ENCODE measurements around the gene SOS1.
"Not testable (repeated sequence)": the region's sequence is repeated elsewhere in the genome, so short reads cannot be mapped to it uniquely, and the experiment has no call there.

SOS1 gene

DNA sequence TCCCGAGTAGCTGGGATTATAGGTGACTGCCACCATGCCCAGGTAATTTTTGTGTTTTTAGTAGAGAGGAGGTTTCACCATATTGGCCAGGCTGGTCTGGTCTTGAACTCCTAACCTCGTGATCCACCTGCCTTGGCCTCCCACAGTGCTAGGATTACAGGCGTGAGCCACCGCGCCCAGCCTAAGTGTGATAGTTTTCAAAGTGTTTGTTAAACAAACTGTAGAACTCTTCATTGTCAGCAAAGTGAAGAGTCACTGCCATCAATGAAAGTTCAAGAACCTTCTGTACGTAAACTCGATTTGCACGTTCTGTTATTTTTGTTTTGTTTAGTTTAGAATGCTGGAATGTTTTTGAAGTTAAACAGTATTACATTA lies 18.0 kb upstream of the SOS1 start:
- no peak for DNase-seq (ENCODE audit: low read depth)

DNA sequence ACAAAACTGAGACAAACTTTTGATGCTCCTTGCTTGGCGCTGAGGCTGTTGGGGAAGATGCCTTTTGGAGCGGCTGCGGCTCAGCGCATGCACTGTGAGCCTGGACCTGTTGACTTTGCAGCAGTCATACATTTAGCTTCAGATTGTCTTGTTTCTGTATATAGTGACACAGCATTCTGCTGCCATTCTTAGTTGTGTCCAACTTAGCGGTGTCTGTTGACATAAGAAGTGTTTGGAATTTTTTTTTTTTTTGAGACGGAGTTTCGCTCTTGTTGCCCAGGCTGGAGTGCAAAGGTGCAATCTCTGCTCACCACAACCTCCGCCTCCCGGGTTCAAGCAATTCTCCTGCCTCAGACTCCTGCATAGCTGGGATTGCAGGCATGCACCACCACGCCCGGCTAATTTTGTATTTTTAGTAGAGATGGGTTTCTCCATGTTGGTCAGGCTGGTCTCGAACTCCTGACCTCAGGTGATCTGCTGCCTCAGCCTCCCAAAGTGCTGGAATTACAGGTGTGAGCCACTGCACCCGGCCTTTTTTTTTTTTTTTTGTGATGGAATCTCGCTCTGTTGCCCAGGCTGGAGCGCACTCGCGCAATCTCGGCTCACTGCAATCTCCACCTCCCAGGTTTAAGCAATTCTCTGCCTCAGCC lies 17.5 kb upstream of the SOS1 start:
- DNase-seq (ENCODE audit: low read depth), result not testable (repeated sequence)

DNA sequence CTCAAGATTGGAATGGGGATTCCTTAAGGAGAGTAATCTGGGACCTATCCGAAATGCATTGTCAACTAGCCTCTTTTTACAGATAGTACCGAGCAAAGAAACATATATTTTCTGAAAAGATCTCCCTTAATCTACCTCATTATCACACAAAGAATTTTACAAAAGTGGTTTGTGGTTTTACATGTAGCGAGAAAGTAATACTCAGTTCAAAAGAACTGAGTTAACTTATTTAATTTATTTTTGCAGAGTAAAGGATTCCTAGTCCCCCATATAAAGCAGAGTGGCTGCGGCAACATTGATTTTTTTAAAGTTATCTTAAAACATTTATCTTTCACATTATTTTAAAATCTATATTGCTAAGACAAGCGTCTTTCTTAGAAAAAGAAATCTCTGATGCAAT lies 15.9 kb upstream of the SOS1 start:
- no peak for DNase-seq (ENCODE audit: low read depth)

DNA sequence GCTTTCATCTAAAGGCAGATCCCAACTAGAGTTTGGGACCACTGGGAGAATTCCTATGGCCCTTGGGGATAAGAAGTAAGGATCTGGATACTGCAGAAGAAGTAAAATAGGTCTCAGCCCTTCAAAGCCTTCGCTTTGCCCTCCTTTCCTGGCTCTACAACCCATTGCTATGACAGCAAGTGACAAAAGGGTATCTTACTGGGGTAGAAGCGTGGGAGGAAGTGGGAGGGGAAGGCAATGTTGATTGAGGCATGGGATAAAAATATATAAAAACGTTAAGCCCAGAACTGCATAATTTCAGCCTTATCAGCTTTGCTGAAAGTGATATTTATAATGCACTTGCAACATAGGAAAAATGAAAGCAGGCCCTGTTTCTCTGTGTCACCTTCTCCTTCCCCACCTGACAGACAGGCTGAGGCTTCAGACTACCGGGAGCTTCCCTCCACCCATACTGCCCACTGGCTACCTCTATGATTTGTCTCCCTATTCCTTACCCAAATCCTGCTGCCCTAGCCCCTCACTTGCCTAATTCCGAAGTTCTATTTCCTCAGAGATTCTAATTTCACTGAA lies 14.9 kb upstream of the SOS1 start:
- DNase-seq (ENCODE audit: low read depth), result no peak

DNA sequence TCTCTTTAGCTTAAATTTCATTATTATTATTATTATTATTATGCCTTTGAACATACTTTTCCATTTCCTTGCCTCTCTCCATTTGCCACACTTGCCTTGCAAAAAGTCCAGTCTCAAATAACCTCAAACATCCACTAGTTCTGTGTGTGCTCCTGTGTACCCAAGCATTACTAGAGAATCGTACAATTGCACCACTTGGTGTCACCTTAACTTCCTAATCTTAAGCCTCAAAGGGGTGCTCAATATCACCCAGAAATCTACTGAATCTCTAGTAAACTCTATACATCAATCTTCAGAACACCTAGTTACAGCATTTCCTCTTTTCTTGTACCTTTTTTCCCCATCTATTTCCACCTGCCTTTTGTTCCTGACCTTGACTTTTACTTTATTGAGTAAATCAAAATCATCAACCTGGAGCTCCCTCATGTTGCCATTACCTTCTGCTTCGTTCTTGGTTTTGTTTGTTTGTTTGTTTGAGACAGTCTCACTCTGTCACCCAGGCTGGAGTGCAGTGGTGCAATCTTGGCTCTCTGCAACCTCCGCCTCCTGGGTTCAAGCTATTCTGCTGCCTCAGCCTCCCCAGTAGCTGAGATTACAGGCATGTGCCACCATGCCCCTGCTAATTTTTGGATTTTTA lies 12.5 kb upstream of the SOS1 start:
- no peak for DNase-seq (ENCODE audit: low read depth)

DNA sequence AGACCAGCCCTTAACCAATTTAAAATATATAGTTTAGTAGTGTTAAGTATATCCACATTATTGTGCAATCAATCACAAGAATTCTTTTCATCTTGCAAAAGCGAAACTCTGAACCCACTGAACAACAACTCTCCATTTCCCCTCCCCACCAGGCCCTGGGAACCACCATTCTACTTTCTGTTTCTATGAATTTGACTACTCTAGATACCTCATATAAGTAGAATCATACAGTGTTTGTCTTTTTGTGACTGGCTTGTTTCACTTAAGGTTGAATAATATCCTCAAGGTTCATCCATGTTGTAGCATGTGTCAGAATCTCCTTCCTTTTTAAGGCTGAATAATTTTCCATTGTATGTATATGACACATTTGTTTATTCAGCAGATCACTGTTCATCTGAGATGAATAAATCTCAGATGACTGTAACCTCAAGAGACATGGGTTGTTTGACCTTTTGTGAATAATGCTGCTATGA lies 8.1 kb upstream of the SOS1 start:
- DNase-seq (ENCODE audit: low read depth), result peak; percentile 48

DNA sequence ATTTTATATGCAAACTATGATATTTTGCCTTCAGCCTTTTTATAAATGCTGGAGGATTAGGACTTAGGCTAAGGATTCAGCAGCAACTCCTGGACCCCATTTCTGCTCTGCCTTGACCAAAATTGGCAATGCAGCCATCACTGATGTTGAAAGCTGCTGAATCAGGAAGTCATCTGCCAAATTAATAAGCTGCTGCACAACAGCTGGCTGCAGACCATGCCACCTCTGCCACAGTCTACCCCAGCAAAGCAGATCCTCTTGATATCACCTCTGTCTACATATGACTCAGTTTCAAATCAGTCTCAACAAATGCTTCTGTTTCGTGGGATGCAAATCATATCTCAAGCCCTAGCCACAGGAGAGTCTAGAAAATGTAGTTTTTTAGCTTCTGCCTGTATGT lies 7.1 kb upstream of the SOS1 start:
- DNase-seq (ENCODE audit: low read depth), result peak; percentile 8

DNA sequence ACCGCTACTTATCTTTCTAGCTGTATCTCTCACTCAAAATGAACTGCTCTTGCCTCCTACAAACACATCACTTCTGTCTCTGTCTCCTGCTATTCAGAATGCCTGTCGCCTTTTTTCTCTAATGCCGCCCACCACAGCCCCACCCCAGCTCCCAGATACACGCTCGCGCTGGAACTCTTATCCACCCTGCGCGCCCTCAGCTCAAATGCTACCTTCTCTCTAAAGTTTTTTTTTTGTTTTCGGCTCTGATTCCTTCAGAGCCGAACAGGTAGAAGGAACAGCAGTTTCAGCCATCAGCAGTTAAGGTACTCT lies 3.9 kb upstream of the SOS1 start:
- DNase-seq (ENCODE audit: low read depth), result no peak

DNA sequence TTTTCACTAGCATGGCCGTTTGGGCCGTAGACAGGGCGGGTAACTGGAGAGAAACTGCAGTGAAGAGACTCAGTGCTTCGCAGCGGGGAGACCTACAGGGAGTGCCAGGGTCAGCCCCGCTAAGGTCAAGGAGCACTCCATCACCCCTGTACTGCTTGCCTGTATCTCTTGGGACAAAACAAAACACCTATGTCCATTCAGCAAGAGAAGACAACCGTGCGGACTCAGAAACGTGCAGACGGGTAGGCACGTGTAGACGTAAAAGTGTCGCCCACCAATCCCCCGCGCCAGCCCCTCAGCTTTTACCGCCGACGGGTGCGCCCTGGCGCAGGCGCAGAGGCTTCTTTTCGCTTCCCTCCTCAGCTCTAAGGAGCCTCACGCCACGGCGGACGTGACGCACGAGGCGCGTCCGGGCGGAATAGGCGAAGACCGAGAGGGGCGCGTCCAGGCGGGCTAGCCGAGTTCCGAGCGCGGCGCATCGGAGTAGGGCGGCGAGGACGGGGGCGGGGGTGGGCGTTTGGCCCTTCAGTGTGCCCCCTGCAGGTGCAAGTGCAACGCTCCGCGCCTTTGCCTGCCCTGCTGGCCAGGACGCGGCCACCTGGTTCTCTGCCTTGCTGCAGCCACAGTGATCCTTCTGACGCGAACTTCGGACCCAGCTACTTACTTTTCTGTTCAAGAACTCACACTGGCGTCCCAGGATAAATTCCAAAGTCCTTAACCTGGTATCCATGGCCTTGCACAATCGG lies 3.3 kb upstream of the SOS1 start:
- peak; percentile 98 for DNase-seq (ENCODE audit: low read depth)

DNA sequence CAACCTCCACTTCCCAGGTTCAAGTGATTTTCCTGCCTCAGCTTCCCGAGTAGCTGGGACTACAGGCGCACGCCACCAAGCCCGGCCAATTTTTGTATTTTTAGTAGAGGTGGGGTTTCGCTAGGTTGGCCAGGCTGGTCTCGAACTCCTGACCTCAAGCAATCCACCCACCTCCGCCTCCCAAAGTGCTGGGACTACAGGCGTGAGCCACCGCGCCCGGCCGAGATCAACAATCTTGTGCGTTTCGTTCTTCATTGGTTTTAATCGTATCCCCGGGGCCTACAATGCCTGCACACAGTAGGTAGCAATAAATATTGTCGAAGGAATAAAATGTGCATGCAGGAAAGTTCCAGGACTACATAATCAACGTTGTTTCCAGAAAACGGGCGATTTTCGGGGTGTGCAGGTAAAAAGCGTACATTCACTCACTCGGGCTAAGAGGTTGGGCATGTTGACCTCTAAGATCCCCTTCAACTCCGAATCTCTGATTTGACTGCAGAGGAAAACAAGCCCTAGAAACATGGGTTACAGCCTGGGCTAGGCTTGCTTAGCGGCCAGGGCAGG lies 2.7 kb upstream of the SOS1 start:
- no peak for DNase-seq (ENCODE audit: low read depth)

DNA sequence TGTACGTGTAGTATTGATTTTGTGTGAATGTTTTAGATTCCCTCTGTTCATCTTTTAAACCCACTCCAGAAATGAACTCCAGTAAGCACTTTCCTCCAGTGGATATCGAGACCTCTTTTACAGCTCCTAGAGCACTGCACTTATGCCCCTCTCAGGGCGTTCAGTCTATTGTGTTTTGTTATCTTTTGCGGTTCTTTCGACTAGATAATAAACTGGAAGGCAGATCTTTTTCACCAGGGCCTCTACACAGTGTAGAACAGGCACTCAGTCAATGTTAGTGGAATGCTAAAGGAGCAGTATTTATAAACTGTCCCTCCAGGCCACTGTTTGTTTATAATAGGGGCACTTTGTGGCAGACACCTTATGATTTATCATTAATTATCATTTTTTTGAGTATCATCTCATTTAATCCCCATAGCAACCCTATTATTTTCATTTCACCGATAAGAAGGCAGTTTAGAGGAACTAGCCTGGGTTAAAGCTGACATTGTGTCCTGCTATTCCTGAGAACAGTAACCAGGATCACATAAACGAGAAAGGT lies 742 bp upstream of the SOS1 start:
- DNase-seq (ENCODE audit: low read depth), result peak; percentile 17

DNA sequence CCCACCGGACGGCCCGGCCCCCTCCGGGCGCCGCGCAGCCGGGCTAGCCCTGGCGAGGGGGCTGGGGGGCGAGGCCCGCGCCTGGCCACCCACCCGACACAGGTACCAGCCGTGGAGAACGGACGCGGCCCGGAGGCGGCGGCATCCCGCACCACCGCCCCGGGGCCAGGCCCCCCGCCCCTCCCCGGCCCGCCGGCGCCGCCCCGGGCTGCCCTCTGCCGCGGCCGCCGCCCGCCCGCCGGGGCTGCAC lies 405 bp downstream of the SOS1 start:
- DNase-seq (ENCODE audit: low read depth), result no peak

DNA sequence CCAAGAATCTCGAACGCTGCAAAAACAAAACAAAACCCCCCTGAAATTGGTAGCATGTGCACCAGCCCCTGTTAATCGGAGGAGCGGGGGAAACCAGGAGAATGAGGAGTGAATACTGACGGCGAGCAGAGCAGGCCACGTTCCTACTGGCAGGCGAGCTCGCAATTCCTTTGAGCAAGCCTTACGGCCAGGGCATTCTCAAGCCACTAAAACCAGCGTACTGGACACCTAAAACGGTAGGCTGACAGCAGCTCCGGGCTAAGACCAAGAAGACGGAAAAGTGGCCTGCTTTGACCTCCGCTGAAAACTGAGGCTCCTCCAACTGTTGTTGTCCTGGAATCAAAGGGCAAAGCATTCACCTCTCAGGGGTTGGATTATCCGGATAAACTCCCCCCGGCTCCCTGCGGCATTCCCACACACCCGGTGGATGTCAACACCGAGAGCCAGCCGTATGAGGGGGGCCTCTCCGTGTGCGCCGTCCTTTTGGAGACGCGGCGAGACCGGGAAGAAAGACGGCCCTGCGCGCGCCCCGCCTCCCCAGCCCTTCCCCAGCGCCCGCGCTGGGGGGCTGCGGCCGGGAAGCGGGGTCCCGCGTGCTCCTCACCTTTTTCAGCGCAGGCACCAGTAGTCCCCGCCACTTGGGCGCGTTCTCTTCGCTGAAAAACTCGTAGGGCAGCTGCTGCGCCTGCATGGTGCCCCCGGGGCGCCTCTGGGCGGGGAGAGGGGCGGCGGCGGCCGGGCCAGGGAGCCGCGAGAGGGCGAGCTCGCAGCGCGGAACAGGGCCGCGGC lies 925 bp downstream of the SOS1 start:
- peak; percentile 66 for DNase-seq (ENCODE audit: low read depth)

DNA sequence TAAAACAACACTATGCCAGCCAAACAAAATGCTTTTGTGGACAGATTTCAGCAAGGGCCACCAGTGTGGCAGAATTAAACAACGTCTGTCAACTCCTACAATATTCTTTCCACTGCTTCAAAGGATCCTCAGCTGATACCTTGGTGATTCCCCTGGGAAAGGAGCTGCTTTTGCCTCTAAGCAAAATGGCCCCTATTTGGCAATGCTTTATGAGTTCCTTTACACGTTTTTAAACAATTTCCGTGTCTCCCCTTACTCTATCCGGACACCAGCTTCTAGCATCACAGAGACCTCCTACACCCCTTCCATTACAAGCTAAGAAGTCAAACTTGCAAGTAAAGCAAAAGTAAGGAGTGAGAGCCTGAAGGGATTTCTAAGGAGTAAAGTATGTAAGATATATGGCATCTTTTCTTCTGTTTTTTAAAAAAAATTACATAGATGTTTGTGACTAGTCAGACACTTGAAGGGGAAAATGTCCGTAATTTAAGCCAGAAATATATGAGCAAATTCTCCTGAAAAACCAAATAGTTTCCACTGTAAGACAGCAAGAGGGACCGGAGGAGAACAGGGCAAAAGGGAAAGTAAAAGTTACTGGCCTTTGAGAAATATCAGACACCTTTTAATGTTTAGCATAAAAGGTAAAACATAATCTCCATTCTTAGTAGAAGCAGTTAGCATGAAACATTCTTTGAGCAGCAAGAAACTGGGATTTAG lies 1.9 kb downstream of the SOS1 start:
- DNase-seq (ENCODE audit: low read depth), result peak; percentile 45

DNA sequence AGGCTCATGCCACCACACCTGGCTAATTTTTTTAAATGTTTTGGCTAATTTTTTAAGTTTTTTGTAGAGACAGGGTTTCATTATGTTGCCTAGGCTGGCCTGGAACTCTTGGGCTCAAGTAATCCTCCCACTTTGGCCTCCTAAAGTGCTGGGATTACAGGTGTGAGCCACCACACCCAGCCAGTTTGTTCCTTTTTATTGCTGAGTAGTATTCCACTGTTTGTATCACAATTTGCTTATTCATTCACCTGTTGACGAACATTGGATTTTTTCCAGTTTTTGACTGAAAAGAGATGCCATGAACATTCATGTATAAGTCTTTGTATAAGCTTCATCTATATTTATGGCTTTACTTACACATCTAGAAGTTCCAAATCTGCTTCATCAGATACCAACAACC lies 5.3 kb downstream of the SOS1 start:
- no peak for DNase-seq (ENCODE audit: low read depth)

DNA sequence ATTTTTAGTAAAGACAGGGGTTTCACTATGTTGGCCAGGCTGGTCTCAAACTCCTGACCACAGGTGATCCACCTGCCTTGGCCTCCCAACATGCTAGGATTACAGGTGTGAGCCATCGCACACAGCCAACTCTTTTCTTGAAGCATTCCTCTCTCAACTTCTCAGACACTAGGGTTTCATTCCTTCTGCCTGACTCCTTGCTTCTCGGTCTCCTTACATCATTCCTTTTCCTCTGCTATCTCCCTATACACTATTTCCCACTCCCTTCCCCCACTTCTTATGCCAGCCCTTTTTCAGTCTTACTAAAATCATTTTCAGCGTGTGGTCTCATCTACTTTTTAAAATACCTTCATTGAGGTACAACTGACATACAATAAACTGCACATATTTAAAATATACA lies 6.1 kb downstream of the SOS1 start:
- DNase-seq (ENCODE audit: low read depth), result peak; percentile 28

DNA sequence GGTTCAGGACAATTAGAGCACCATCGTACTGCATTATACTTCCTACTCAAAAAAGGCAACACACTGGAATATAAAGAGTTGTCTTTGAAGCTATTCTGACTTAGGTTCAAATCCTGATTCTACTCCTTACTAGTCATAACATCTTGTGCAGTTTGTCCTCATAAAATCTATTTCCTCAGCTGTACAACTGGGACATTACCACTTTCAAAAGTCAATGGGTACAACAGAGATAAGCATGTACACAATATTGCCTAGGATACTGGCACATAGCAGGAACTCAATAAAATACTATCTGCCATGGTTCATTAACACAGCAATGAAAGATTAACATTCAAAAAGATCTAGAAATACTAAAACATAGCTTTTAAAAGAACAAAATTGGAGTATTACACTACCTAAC lies 11.3 kb downstream of the SOS1 start:
- DNase-seq (ENCODE audit: low read depth), result no peak

DNA sequence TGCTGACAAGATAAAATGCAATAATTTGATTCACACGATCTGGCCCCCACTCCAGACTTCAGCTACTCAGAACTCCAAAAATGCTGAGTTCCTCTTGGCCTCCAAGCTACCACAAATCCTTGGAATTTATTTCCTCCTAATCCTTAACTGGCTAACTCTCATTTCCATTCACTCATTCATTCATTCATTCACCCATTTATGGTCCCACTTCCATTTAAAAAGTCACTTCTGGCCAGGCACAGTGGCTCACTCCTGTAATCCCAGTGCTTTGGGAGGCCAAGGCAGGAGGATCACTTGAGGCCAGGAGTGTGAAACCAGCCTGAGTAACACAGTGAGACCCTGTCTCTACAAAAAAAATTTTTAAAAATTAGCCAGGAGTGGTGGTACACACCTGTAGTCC lies 12.5 kb downstream of the SOS1 start:
- DNase-seq (ENCODE audit: low read depth), result no peak

DNA sequence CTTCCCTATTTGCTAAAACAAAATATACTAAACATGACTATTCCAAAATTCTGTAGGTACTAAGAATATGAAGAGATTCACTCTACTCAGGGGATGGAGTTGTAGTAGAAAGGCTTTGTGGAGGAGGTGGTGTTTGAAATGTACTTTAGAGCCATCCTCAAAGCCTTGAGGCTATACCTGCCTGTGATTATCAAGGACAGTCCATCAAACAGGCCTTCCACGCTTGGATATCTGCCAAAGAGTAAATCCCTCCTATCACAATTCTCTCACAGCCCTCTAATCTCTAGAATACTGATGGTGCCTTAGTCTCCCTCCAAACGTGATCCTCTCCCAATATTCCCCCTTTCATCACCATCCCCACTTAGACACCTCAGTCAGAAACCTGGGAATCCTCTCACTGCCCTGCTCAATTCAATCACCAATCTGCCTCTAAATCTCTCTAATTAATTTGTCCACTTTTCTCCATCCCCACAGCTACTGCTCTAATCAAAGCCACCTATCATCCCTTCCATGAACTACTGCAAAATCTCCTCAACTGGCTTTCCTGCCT lies 13.1 kb downstream of the SOS1 start:
- no peak for DNase-seq (ENCODE audit: low read depth)

DNA sequence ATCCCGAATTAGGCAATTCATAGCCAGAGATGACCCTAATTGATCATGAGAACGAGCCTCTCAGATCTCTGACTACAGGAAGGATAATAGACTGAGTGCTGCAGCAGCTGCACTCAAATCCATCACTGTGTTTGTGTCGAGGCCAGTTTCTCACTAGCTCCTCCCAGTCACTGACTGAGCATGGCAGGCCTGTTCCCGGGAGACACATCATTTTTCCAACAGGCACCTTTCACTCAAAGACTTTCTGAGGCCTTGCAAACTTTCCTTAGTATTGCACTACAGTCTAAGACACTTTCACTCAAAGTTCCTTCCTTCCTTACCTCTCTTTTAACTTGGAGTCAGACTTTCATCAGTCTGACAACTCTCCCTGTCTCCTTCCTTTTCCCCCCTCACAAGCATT lies 13.7 kb downstream of the SOS1 start:
- no peak for DNase-seq (ENCODE audit: low read depth)

All from ELR (cell line).